Caco-2 (cell line): ENCODE measurements around the gene CDK10. TPM values are rescaled to one million over a fixed set of nuclear protein-coding genes. Genes with fewer than 3 reads are reported as not detected.

Experiments used
- BruUV-seq: library from RNA; stranded (reverse); fragments of 400-500 nt; replicated peaks from 2 replicates; lab custom pipeline; 2021; lab: Mats Ljungman, UMichigan
- CTCF ChIA-PET: fragments of 300-600 bp; sonication (Branson Sonifier 250); formaldehyde crosslinking; loops from one replicate; lab custom pipeline; 2022; ENCODE audit warnings: antibody characterized with exemption; lab: Charles Lee
- POLR2A ChIA-PET: fragments of 300-600 bp; sonication (Branson Sonifier 250); formaldehyde crosslinking; loops from one replicate; lab custom pipeline; 2022; ENCODE audit warnings: antibody characterized with exemption; lab: Charles Lee
- DNase-seq, 2 experiments: peaks; one replicate each; pipeline versions ENCODE4 v3.0.0 to v3.0.0-alpha.2; 2020 to 2022
- H3K27me3 ChIP-seq: replicated peaks from 2 replicates; pipeline ENCODE4 v1.6.0; 2011; ENCODE audit warnings: low read length; ENCODE audit not compliant: control insufficient read depth, insufficient read depth
- H3K36me3 ChIP-seq: 2 replicates; pipeline ENCODE4 v1.5.1; 2011; ENCODE audit warnings: low read length; ENCODE audit not compliant: control insufficient read depth, insufficient read depth
- H3K4me1 ChIP-seq: fragments of 250-450 bp; sonication (Bioruptor Pico); 2 replicates; pipeline ENCODE4 v1.5.1; 2020; ENCODE audit warnings: mild to moderate bottlenecking
- H3K4me3 ChIP-seq: 2 replicates; pipeline ENCODE4 v1.5.1; 2011; ENCODE audit warnings: low read depth, mild to moderate bottlenecking, control low read depth, low read length
- H3K9me3 ChIP-seq: fragments of 250-450 bp; sonication (Bioruptor Pico); 2 replicates; pipeline ENCODE4 v1.5.1; 2020; ENCODE audit warnings: mild to moderate bottlenecking, moderate library complexity
- H3K27ac Mint-ChIP-seq: one replicate; pipeline ENCODE4 v1.8.0; 2022; ENCODE audit warnings: mixed read lengths; ENCODE audit not compliant: unreplicated experiment
- H3K27me3 Mint-ChIP-seq: one replicate; pipeline ENCODE4 v1.8.0; 2022; ENCODE audit warnings: mixed read lengths; ENCODE audit not compliant: insufficient read depth, unreplicated experiment
- H3K36me3 Mint-ChIP-seq: one replicate; pipeline ENCODE4 v1.8.0; 2022; ENCODE audit warnings: mild to moderate bottlenecking, mixed read lengths; ENCODE audit not compliant: insufficient read depth, unreplicated experiment
- H3K4me1 Mint-ChIP-seq: one replicate; pipeline ENCODE4 v1.8.0; 2022; ENCODE audit warnings: low read depth, mixed read lengths; ENCODE audit not compliant: unreplicated experiment
- H3K4me3 Mint-ChIP-seq: one replicate; pipeline ENCODE4 v1.8.0; 2022; ENCODE audit warnings: mild to moderate bottlenecking, moderate library complexity, mixed read lengths; ENCODE audit not compliant: unreplicated experiment
- H3K9me3 Mint-ChIP-seq: one replicate; pipeline ENCODE4 v1.8.0; 2022; ENCODE audit warnings: mixed read lengths; ENCODE audit not compliant: unreplicated experiment
- intact Hi-C: fragments of 100-400 bp; cut with micrococcal nuclease; formaldehyde crosslinking; loops from one replicate; pipeline ENCODE4 v1.10.0; 2022; ENCODE audit not compliant: unreplicated experiment
- total RNA-seq: library from RNA; stranded (reverse); gene quantifications from 2 replicates; pipeline ENCODE4 v1.2.3, GENCODE V29; 2022
- TF ChIP-seq, protein P1 (sequence below), 2 experiments: fragments of 200-600 bp in 1 of 2; IDR thresholded peaks; 1 replicate in 1 of 2; 2 replicates in 1 of 2; pipeline versions ENCODE4 v1.5.1 to v1.8.0; 2011 to 2022; ENCODE audit warnings: antibody characterized with exemption in 1 of 2, control low read depth in 1 of 2, inconsistent platforms in 1 of 2, low read depth in 1 of 2, low read length in 1 of 2, mild to moderate bottlenecking in 1 of 2, moderate library complexity in 1 of 2; ENCODE audit not compliant: insufficient read depth in 1 of 2, severe bottlenecking in 1 of 2, unreplicated experiment in 1 of 2

Gene CDK10
- total RNA-seq, 1 experiment from 2014 or later, result 135 TPM

DNA sequence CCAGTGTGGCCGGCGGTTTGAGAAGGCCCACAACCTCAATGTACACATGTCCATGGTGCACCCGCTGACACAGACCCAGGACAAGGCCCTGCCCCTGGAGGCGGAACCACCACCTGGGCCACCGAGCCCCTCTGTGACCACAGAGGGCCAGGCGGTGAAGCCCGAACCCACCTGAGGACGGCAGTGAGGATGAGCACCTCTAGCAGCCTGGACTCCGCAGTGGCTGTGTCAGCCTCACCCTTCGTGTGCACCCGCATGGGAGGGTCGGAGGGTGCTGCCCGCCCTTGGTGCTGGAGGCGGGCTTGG, 51.5 kb downstream of the CDK10 start:
- DNase-seq, result no peak
- peak overlapping the region; percentile 34 for H3K27ac Mint-ChIP-seq
- TF ChIP-seq, protein P1, sequence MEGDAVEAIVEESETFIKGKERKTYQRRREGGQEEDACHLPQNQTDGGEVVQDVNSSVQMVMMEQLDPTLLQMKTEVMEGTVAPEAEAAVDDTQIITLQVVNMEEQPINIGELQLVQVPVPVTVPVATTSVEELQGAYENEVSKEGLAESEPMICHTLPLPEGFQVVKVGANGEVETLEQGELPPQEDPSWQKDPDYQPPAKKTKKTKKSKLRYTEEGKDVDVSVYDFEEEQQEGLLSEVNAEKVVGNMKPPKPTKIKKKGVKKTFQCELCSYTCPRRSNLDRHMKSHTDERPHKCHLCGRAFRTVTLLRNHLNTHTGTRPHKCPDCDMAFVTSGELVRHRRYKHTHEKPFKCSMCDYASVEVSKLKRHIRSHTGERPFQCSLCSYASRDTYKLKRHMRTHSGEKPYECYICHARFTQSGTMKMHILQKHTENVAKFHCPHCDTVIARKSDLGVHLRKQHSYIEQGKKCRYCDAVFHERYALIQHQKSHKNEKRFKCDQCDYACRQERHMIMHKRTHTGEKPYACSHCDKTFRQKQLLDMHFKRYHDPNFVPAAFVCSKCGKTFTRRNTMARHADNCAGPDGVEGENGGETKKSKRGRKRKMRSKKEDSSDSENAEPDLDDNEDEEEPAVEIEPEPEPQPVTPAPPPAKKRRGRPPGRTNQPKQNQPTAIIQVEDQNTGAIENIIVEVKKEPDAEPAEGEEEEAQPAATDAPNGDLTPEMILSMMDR (IDR thresholded peaks at IDR 0.05; ENCODE audit: insufficient read depth in 1 of 2, low read depth in 1 of 2, low read length in 1 of 2, severe bottlenecking in 1 of 2, unreplicated experiment in 1 of 2), result no peak
- intact Hi-C loops, result no loop called here
- CTCF ChIA-PET, result interaction anchor here (0.5 kb wide), 1 partner anchor 37 kb away, joined by 8 read pairs; the partner anchor contains the start of gene SPATA2L
- no TSS peak for BruUV-seq
- no peaks in the 10 kb centered on the region for H3K4me1 ChIP-seq
- H3K4me1 Mint-ChIP-seq, result no peaks in the 10 kb centered on the region
- POLR2A ChIA-PET, result no interaction called here
- H3K27me3 ChIP-seq, result no peaks in the 10 kb centered on the region
- H3K9me3 ChIP-seq, result no peaks in the 10 kb centered on the region
- H3K27me3 Mint-ChIP-seq, result no peaks in the 10 kb centered on the region
- H3K4me3 Mint-ChIP-seq, result no peak overlapping the region
- H3K4me3 ChIP-seq, result no peak overlapping the region
- peaks cover 100% of the 10 kb centered on the region for H3K36me3 Mint-ChIP-seq
- H3K36me3 ChIP-seq, result peaks cover 13% of the 10 kb centered on the region
- no peaks in the 10 kb centered on the region for H3K9me3 Mint-ChIP-seq

DNA sequence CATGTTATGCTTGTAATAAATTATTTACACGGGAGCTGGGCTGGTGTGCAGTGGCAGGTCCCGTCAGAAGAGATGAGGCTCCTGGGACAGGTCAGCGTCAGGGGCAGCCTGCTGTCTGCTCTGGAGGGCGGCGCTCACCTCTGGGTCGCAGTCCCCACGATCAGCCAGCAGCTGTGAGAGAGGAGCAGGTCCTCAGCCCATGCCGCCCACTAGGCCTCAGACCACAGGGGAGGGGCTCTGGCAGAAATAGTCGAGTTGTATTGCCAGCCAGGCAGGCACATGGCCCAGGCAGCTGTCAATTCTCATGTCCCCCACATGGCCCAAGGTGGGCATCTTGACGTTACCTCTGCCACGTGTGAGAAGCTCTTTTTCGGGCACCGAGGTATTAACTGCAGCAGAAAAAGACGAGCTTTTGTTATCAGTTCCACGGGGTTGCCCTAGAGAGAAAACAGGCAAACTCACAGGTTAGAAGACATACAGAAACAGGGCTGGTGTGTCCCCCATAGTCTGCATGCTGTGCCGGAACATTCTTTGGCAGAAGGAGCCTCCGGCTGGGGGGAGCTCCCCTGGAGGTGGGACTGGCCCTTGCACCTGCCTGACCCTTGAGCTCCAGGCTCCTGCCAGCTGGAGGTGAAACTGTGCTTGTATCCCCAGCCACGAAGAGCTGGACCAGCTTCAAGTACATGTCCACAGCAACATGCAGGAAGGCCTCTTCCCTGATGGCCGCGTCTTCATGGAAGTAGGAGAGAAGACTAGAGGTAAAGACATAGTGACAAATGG, 52.2 kb downstream of the CDK10 start:
- TF ChIP-seq, protein P1 (IDR thresholded peaks at IDR 0.05; ENCODE audit: insufficient read depth in 1 of 2, low read depth in 1 of 2, low read length in 1 of 2, severe bottlenecking in 1 of 2, unreplicated experiment in 1 of 2), result no peak
- Mint-ChIP-seq H3K4me3 (no peak overlapping the region), H3K9me3 (no peaks in the 10 kb centered on the region), H3K27me3 (no peaks in the 10 kb centered on the region), H3K36me3 (peaks cover 100% of the 10 kb centered on the region), H3K4me1 (no peaks in the 10 kb centered on the region), H3K27ac (peak overlapping the region; percentile 19)
- Histone ChIP-seq H3K4me3 (no peak overlapping the region), H3K4me1 (no peaks in the 10 kb centered on the region), H3K36me3 (peaks cover 12% of the 10 kb centered on the region), H3K9me3 (no peaks in the 10 kb centered on the region), H3K27me3 (no peaks in the 10 kb centered on the region)
- intact Hi-C loops, result no loop called here
- ChIA-PET POLR2A (no interaction called here), CTCF (interaction anchor here (0.5 to 1.0 kb wide), 4 partner anchors 37 to 187 kb away, joined by 3 to 8 read pairs (median 4); partner anchors contain the start of gene SPATA2L)
- DNase-seq, result no peak
- BruUV-seq, result TSS peak; percentile 17

DNA sequence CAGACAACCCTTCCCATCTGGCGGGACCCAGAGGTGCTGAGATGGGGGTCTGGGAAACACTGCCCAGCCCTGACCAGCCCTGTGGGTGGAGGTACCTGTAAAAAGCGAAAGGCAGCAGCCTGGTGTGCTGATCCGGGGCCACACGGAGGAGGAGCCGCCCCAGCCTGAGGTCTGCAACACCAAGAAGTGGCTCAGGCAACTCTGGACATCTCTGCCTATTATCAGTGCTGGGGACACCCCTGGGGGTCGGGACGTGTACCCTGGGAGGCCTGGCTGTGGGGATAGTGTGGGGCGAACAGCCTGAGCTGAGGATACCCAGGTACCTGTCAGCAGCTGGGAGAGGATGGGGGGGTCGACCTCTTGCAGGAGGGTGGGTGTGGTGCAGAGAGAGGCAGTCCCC, 52.9 kb downstream of the CDK10 start:
- no peaks in the 10 kb centered on the region for H3K4me1 ChIP-seq
- no peaks in the 10 kb centered on the region for H3K4me1 Mint-ChIP-seq
- H3K27ac Mint-ChIP-seq, result peak overlapping the region; percentile 19
- no peak for DNase-seq
- ChIA-PET CTCF (interaction anchor here (0.6 to 1.0 kb wide), 2 partner anchors 39 to 186 kb away, joined by 3 read pairs; no protein-coding TSS in a partner anchor), POLR2A (no interaction called here)
- peaks cover 12% of the 10 kb centered on the region for H3K36me3 ChIP-seq
- peaks cover 100% of the 10 kb centered on the region for H3K36me3 Mint-ChIP-seq
- no peaks in the 10 kb centered on the region for H3K27me3 Mint-ChIP-seq
- H3K9me3 ChIP-seq, result no peaks in the 10 kb centered on the region
- TF ChIP-seq, protein P1 (IDR thresholded peaks at IDR 0.05; ENCODE audit: insufficient read depth in 1 of 2, low read depth in 1 of 2, low read length in 1 of 2, severe bottlenecking in 1 of 2, unreplicated experiment in 1 of 2), result no peak
- no peak overlapping the region for H3K4me3 Mint-ChIP-seq
- no peaks in the 10 kb centered on the region for H3K9me3 Mint-ChIP-seq
- no peak overlapping the region for H3K4me3 ChIP-seq
- no peaks in the 10 kb centered on the region for H3K27me3 ChIP-seq
- intact Hi-C loops, result no loop called here
- BruUV-seq, result no TSS peak
